ENCODE data around the gene OR10X1.

Gene OR10X1, protein sequence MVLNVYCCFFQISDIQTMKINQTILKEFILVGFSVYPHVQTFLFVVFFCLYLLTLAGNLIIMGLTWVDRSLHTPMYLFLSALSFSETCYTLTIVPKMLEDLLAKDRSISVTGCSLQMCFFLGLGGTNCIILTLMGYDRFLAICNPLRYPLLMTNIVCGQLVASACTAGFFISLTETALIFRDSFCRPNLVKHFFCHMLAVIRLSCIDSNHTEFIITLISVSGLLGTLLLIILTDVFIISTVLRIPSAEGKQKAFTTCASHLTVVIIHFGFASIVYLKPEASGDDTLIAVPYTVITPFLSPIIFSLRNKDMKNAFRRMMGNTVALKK

DNA sequence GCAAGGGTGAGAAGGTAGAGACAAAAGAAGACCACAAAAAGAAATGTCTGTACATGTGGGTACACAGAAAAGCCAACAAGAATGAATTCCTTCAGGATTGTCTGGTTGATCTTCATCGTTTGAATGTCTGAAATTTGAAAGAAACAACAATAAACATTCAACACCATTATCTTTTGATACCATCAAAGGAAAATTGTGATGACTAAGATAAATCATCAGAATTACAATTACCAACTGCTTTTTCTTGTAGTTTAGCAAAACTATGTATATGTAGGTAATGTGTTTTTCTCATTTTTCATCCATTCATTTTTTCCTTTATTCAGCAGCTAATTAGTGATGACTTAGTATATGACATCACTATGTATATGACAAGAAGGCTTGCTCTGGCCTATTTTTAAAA, at the start of gene OR10X1:
TSS of gene OR10X1 (minus strand) at position 167 of the 400 bp plus-strand sequence. CDS start at position 167, 0 bp downstream.
- DNase-seq (ENCODE audit: extremely low spot score, insufficient read length, low read depth) (no peak), FAIRE-seq (no peak)

DNA sequence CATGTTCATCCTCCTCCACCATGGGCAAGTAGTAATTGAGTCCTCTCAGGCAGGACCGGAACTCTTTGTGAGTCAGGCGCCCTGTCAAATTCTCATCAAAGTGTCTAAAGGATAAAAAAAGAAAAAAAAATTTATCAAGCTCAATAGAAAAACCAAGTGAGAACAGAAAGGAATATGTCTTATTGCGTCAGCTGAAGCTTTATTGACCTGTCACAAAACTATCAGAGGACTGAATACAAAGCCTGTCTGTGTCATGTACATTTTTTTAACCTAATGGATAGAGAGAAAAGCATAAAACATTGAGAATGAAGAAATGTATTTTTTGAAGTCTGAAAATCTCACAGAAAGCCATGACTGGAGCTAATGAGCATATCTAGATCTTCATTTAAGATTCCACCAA, 34.1 kb upstream of the OR10X1 start:
- no peak for FAIRE-seq

DNA sequence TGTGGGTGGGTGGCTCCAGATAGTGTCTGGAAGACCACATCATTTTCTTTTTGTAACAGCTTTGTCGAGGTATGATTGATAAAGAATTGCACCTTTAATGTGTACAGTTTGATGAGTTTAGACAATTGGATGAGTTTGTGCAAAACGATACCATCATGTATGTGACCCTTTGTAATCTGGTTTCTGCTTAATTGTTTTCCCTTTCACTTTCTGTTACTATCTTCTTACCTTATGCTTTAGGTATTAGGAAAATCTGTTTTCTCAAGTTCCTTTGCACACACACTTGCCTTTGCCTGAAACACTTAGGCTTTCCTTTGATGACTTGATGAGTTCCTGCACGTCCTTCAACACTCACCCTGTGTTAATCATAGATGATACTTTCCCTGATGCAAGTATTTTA, 32.2 kb upstream of the OR10X1 start:
- DNase-seq (ENCODE audit: extremely low spot score, insufficient read length, low read depth) (no peak), FAIRE-seq (peak; percentile 39)

More for the DNA sequence above, 34.1 kb upstream of the OR10X1 start:
- DNase-seq (ENCODE audit: extremely low spot score, insufficient read length, low read depth), result no peak

DNA sequence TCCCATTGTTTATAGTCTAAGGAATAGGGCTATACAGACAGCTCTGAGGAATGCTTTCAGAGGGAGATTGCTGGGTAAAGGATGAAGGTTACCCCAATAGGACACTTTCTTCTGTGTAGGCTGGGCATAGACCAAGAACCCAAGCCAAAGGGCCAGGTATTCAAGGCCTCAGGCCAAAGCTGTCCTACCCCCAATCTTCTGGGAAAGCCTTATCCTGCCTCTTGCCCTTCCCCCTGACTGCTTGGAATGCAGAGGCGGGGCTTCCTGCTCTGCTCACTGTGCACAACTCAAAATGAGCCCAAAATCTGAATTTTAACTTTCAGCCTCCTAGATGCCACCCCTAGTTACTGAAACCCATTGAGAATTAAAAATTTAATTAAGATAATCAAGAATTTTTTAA, 27.6 kb upstream of the OR10X1 start:
- FAIRE-seq, result no peak
- no peak for DNase-seq (ENCODE audit: extremely low spot score, insufficient read length, low read depth)

DNA sequence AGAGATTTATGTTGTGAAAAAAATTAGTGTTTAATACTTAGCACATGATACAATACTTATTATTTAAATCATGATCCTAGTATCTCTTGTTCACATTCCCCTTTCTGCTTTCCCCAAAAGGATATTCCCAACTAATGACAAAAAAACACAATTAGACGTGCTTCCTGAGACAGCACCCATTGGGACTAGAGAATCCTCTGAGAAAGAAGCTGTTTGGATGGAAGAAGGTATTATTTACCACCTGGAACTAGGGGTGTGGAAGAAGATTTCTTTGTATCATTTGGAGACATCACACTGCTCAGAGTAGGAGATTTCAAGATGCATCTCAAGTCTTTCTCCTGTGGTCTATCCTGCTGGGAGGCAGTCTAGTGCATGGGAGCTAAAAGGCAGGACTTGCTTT, 25.3 kb upstream of the OR10X1 start, which contains the start of gene OR10Z1:
TSS of gene OR10Z1 (plus strand) at position 301 of the 400 bp plus-strand sequence. CDS start 1,171 bp downstream, outside the sequence.
- FAIRE-seq (no peak), DNase-seq (ENCODE audit: extremely low spot score, insufficient read length, low read depth) (no peak)

DNA sequence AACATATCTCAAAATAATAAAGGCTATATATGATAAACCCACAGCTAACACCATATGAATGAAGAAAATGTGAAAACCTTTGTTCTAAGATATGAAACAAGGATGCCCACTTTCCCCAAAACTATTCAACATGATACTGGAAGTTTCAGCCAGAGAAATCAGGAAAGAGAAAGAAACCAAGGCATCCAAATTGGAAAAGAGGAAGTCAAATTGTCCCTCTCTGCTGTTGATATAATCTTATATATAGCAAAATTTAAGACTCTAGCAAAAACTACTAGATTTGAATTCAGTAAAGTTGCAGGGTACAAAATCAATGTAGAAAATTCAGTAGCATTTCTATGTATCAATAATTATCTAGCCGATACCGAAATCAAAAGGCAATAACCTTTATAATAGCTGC, 21.0 kb upstream of the OR10X1 start:
- DNase-seq (ENCODE audit: extremely low spot score, insufficient read length, low read depth), result no peak
- no peak for FAIRE-seq

DNA sequence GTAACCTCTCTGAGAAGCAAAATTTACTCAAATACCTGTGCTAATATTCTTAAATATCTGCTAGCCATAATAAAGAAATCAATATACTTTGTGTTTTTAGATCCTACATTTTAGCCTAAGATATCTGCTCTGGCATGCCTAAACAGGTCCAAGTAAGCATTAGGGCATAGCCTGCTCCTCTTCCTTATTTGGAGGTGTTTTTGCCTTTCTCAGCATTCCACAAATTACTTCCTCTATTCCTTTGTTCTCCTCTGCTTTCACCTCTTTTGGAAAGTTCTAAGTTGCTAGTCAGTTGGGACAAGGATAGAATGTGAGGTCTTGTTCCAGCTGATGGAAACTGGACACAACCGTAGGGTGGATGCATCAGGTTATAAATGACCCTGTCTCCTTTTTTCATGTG, 7.2 kb upstream of the OR10X1 start:
- no peak for FAIRE-seq
- no peak for DNase-seq (ENCODE audit: extremely low spot score, insufficient read length, low read depth)

DNA sequence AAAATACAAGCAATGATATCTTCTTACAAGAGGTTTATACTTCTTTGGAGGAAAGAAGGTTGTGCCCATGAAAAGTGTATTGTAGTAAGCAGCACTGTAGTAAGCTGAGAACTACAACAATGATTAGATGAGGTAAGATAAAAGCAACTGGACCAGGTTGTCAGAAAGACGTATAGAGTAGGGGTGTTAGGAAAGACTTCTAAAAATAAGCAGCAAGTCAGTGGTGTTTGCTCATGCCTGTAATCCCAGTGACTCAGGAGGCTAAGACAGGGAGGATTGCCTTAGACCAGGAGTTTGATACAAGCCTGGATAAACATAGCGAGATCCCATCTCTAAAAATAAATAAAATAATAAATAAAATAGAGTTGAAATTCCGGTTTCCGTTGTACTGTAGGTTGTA, 4.3 kb upstream of the OR10X1 start:
- FAIRE-seq (no peak), DNase-seq (ENCODE audit: extremely low spot score, insufficient read length, low read depth) (no peak)

DNA sequence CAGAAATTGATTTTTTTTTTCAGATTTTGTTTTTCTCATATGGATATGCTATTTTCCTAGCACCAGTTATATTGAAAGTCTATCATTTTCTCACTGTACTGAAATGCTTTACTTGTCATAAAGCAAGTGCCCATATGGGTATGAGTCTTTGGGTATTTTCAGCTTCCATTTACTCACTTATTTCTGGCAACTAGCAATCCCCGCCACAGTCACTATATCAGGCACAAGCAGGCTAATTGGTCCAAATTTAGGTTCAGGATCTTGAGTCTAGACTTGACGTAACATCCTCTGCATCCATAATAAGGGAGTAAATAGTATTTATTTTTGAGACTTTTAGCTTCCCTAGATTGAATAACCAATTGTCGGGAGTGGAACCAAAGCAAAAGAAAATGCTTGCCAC, 2.1 kb downstream of the OR10X1 start:
- no peak for FAIRE-seq
- DNase-seq (ENCODE audit: extremely low spot score, insufficient read length, low read depth), result no peak

DNA sequence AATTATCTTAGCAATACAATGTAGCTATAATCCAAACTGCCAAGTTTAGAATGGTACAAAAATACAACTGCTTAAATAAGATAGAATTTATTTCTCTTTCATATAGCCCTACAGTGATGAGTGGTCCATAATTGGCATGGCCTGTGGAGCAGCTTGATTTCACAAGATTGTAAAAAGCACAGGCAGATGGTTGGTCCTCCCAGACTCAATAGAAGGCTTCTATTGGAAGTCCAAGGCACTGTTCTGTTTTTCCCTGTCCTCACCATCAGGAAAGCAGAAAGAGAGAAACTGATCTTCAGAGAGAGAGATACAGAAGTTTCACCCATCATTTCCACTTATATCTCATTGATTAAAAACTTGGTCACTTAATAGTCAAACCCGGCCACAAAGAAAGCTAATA, 7.5 kb downstream of the OR10X1 start:
- DNase-seq (ENCODE audit: extremely low spot score, insufficient read length, low read depth) (no peak), FAIRE-seq (no peak)

DNA sequence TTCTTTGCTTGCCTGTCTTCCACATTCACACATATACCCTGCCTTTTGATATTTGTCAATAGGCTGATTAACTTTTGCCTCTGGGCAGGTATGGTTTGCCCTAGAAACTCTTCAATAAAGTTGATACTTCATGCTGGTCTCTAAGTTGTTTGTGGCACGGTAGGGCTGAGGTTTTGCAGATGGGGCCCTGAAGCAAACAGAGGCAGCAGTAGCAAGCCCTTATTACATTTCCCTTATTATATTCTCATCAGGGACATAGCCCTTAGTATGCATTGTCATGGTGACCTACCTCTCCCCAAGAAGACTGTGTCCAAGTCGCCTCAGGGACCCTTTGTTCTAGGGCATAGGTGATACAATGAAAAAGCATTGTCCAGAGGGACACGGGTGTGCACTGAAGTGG, 9.2 kb downstream of the OR10X1 start, which contains the start of gene OR6P1:
TSS of gene OR6P1 (minus strand) at position 101 of the 400 bp plus-strand sequence. CDS start 6,976 bp downstream, outside the sequence.
- no peak for FAIRE-seq
- no peak for DNase-seq (ENCODE audit: extremely low spot score, insufficient read length, low read depth)

DNA sequence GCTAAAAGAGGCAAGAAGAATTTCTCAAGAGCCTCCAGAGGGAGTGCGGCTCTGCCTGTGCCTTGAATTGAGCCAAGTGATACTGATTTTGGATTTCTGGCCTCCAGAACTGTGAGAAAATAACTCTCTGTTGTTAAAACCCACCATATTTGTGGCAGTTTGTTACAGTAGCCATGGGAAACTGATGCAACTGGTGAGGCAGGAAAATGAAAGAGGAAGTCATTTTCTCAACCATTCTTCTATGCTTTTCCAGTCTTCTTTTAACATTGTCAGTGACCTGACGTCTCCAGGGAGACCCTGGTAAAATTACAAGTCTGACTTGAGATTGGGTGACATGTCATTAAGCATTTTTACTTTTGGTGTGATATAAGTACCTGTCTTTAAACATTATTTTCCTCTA, 15.1 kb downstream of the OR10X1 start:
- DNase-seq (ENCODE audit: extremely low spot score, insufficient read length, low read depth), result no peak
- FAIRE-seq, result no peak

DNA sequence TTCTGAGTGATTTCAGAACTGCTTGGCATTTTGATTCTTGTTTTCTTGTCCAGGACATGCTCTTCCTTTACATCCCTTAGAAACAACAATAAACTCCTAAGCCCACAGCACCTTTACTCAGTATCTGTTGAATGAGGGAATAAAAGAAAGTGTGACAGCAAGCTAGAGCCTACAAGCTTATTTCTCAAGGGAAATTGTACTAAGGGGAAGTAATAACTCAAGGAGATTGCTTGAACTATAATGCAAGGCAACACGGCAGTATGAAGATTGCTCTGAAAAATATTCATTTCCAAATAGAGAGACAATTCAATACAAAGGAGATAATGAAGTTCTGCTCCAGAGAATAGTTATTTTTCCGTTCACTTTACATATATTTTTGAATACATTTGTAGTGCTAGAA, 15.8 kb downstream of the OR10X1 start:
- FAIRE-seq (no peak), DNase-seq (ENCODE audit: extremely low spot score, insufficient read length, low read depth) (no peak)

DNA sequence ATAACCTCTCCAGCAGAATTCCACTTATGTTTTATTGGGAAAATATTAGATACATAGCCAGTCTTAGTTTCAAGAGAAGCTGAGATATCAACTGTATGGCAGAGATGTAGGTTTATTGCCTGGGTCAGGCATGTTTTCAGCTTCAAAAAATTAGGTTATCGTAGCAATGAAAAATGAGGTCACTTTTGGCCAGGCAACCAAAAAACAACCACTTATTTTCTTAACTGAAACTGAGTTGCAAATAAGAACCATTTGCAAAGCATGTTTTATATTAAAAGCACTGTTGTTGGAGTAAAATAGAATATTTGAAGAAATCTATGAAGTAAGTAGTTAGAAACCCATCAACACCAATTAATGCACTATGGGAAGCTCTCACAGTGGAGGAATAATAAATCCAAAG, 20.0 kb downstream of the OR10X1 start:
- FAIRE-seq, result no peak

DNA sequence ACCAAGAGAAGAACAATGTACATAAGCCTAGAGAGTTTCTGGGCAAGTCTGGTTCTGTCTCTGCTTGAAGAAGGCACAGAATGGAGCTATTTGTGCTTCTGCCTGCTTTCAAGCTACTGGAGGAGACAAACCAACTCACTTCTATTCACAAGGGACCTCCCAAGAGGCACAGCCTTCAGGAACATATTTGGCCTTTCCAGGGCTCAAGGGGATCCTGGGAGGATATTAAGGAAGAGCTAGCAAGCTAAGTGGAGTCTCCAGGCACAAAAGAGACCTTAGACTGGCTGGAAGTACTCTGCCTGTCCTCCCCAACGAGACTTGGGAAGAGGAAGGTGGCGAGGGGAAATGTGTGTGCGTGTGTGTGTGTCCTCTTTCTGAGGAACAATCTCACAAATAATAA, 25.3 kb downstream of the OR10X1 start, which contains the start of gene OR6Y1:
TSS of gene OR6Y1 (minus strand) at position 54 of the 400 bp plus-strand sequence. CDS start 6,300 bp downstream, outside the sequence.
- DNase-seq (ENCODE audit: extremely low spot score, insufficient read length, low read depth) (no peak), FAIRE-seq (no peak)

More for the DNA sequence above, 20.0 kb downstream of the OR10X1 start:
- DNase-seq (ENCODE audit: extremely low spot score, insufficient read length, low read depth), result no peak

DNA sequence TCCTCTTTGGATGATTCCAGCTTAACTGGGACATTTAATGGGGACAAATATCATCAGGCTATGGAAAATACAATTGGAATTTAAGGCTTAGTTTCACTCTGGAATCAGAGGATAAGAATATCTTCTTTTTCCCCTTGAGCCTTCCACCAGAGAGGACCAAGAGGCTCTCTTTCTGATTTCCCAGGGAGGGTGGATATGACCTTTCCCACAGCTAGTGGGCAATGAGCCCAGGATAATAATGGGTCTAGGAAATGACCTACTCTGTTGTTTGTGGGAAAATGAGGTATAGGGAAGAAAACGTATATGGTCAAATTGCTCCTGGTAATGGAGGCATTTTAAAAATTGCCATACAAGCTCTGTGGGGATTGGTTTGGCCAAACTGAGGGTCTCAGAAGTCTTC, 27.4 kb downstream of the OR10X1 start:
- FAIRE-seq (no peak), DNase-seq (ENCODE audit: extremely low spot score, insufficient read length, low read depth) (no peak)

DNA sequence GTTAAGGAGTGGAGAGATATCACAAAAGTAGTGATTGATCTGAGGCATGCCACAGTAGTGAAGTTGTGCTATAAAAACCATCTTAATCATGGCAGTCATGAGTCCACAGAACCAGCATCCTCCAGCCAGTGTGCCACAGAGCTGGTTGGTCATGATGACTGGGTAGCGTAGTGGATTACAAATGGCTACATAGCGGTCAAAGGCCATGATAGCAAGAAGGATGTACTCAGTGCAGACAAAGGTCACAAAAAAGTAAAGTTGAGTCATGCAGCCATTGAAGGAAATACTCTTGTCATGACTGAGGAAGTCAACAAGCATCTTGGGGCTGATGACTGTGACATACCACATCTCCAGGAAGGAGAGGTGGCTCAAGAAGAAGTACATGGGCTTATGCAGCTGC, 32.2 kb downstream of the OR10X1 start:
- FAIRE-seq (no peak), DNase-seq (ENCODE audit: extremely low spot score, insufficient read length, low read depth) (no peak)

DNA sequence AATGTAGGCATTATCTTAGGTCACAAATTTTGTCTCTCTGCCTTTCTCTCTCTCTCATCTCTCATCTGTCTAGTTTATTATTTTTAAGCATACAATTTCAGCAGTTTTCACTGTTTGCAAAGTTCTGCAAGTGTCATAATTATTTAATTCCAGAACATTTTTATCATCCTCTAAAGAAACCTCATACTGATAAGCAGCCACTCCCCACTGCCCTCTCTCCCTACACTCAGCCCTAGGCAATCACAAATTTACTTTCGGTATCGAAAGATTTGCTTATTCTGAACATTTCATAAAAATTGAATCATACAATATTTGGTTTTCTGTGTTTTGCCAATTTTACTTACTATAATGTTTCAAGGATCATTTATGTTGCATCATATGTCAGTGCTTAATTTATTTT, 42.1 kb downstream of the OR10X1 start:
- FAIRE-seq (no peak), DNase-seq (ENCODE audit: extremely low spot score, insufficient read length, low read depth) (no peak)

DNA sequence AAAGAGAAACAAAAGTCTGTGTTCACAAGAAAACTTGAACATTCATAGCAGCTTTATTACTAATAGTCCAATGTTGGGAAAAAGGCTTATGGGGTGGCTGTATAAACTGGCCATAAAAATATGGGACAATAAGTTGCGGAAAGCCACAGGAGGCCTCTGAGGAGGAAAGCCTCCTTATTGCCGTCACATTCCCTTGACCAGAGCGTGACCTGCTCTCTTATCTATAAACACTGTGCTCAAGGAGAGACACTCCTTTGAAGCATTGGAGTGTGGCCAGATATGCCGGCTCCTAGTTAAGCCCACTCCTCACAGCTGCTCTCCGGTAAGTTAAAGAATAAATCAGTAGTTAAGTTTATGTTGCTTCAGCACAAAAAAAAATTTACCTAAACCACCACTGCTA, 45.2 kb downstream of the OR10X1 start:
- no peak for FAIRE-seq
- no peak for DNase-seq (ENCODE audit: extremely low spot score, insufficient read length, low read depth)

All from GM18507 (cell line).